Body of pancreas (tissue), 4 donors: ENCODE results near the gene QPRT.

Experiments used
- CTCF ChIP-seq, 7 experiments: fragments of 450-650 bp in 4 of 7; fragments of 200-600 bp in 3 of 7; sonication (generic) in 3 of 7; IDR thresholded peaks; one replicate each; pipeline ENCODE4 v1.5.1; 2016 to 2019; ENCODE audit warnings: antibody characterized with exemption in 7 of 7
- POLR2A ChIP-seq, 3 donors: fragments of 450-650 bp; IDR thresholded peaks; one replicate each; pipeline ENCODE4 v1.6.1; 2016; ENCODE audit warnings: antibody characterized with exemption in 3 of 3, mild to moderate bottlenecking in 2 of 3

GRCh38 chr16:29743827-29744531, 65.0 kb downstream of the QPRT start:
- TF ChIP-seq POLR2A (IDR thresholded peaks at IDR 0.05) (no peak), CTCF (IDR thresholded peaks at IDR 0.05) (no peak)
